ENCODE data around the gene ENTPD7.

- TF ChIP-seq RAD21 (conservative IDR thresholded peaks at IDR 0.05) (no peak), CTCF (IDR thresholded peaks at IDR 0.05; ENCODE audit: poor library complexity, severe bottlenecking) (no peak), MXI1 (conservative IDR thresholded peaks at IDR 0.05; ENCODE audit: poor library complexity, severe bottlenecking) (no peak), EZH2 (IDR thresholded peaks at IDR 0.05; ENCODE audit: borderline replicate concordance, insufficient read depth, low read length, poor library complexity, severe bottlenecking) (no peak), EP300 (conservative IDR thresholded peaks at IDR 0.05; ENCODE audit: poor library complexity, severe bottlenecking) (no peak), POLR2AphosphoS5 (IDR thresholded peaks at IDR 0.05) (no peak)
These were observed 89.6 kb downstream of the ENTPD7 start for GRCh38 chr10:99748823-99749451.

All from neural cell (in vitro differentiated cells).